HTR-8/SVneo (cell line): ENCODE data around the gene COL6A2.
"Not testable (repeated sequence)": the region's sequence is repeated elsewhere in the genome, so short reads cannot be mapped to it uniquely, and the experiment has no call there.

Experiments
- DNase-seq: peaks from one replicate; pipeline ENCODE4 v3.0.0; 2011; ENCODE audit warnings: low spot score, mixed read lengths; ENCODE audit not compliant: insufficient read length
- FAIRE-seq: peaks from 2 replicates; lab custom pipeline; 2011; peaks lifted over from hg19 to GRCh38; lab: Jason Lieb, UNC

COL6A2 gene

DNA sequence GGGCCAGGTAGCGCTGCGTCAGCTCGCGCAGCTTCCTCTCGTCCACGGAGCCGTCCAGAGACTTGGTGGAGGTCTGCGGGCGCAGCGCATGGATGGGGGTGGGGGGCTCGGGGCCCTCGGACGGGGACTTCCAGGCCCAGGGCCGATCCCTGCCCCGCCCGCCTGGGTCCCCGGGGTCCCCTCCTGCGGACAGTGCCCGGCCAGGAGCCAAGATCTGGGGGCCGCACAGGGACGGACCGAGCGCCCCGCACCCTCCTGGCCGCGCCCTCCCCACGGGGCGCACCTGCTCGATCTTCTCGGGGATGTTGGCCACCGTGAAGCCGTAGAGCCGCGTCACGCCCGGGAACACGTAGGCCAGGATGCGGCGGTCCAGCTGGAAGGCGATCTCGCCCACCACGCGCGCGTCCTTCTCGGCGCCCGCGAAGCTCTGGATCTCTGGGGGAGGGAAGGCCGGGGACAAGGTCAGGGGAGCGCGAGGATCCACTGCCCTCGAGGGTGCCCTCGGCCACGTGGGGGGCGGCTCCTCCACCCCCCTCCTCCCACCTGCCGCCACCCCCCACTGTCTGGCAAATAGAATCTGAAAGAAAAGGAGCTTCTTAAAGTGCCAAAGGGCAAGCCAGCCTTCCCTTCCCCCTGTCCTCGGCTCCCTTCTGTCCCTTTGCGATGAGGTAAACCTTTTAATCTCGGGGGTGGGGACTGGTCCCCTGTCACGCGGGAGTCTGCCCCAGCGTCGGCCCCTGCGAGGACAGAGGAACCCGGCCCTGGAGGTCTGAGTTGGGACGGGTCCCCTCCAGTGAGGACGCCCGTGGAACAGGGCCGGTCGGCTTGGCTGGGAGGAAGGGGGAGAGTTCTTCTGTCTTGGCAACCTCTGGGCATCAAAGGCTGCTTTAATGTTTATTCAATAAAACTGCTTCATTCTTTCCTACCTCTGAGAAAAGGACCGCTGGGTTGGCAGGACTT is 64.0 kb downstream of the COL6A2 start:
- no peak for FAIRE-seq
- no peak for DNase-seq

DNA sequence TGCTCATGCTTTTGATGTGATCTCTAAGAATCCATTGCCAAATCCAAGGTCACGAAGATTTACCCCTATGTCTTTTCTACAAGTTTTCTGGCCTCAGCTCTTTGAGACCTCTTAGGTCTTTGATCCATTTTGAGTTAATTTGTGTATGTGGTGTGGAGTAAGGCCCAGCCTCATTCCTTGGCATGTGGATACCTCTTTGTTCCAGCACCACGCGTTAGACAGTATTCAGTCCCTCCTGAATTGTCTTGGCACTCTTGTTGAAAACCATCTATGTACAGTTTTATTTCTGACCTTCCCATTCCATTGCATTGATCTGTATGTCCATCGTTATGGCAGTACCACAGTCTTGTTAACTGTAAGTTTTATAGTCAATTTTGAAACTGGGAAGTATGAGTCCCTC is 65.5 kb downstream of the COL6A2 start:
- DNase-seq (no peak), FAIRE-seq (no peak)

DNA sequence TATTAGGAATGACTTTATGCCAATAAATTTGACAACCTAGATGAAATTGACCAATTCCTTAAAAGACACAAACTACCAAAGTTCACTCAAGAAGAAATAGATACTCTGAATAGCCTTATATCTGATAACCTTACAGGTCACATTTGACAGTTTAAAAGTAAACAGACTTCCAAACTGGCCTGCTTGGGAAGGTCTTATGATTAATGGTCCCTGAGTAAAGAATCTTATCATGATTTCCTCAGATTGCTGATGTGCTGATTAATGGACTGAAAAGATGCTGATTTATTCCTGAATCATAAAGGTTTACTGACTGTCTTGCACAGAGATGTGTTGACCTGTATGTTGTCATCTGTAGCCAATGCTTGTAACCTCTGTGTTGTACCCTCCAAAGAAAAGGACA is 67.2 kb downstream of the COL6A2 start:
- FAIRE-seq, result no peak
- no peak for DNase-seq

DNA sequence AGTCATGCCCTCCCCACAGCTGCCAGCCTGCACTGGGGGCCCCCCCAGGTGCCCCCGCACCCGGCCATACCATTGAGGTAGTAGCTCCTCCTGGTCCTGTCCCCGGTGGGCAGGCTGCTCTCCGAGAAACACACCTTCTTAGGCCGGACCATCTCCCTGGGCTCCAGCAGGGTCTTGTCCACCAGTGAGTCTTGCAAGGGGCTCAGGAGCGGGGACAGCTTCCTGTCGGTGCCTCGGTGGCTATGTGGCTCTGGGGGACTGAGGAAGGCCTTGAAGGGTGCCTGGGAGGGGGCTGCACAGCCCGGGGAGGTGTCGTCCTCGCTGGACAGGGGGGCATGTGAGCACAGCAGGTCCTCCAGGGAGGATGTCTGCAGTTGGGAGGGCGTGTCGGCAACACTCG is 70.3 kb downstream of the COL6A2 start:
- FAIRE-seq, result no peak
- DNase-seq, result no peak

DNA sequence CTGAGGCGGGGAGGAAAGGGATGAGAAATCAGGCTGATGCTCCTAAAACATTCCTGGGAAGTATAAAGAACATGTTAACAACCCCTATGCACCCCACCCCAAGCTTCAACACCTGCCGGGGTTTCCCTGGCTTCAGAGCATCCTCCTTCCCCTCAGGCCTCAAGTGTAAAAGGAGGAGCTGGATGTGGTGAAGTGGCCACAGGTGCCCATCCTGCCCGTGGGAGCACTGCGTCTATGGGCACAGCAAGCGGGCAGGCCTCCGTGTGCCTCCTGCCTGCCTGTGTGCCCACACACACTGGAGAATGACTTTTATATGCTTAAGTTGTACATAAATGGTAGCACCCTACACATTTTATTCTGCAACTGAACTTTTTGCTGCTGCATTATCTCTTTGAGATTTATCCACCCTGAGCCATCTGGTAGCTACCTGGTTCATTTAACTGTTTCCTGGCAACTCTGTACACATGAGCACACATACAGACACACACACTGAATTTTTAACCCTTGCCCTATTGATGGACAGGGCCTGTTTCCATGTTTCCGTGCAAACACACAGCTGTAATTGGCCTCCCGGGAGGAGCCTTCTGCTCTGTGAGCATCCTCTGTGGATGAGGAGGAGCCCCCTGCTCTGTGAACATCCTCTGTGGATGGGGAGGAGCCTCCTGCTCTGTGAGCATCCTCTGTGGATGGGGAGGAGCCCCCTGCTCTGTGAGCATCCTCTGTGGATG is 70.9 kb downstream of the COL6A2 start:
- no peak for FAIRE-seq
- no peak for DNase-seq

DNA sequence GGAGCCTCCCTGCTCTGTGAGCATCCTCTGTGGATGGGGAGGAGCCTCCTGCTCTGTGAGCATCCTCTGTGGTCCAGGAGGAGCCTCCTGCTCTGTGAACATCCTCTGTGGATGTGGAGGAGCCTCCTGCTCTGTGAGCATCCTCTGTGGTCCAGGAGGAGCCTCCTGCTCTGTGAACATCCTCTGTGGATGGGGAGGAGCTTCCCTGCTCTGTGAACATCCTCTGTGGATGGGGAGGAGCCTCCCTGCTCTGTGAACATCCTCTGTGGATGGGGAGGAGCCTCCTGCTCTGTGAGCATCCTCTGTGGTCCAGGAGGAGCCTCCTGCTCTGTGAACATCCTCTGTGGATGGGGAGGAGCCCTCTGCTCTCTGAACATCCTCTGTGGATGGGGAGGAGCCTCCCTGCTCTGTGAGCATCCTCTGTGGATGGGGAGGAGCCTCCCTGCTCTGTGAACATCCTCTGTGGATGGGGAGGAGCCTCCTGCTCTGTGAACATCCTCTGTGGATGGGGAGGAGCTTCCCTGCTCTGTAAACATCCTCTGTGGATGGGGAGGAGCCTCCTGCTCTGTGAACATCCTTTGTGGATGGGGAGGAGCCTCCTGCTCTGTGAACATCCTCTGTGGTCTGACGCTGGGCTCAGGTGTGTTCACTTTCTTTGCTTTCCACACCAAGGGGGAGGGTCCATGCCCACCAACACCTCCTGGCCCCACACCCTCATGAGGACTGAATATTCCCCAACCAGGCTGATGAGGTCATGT is 72.7 kb downstream of the COL6A2 start:
- not testable (repeated sequence) for FAIRE-seq, DNase-seq

DNA sequence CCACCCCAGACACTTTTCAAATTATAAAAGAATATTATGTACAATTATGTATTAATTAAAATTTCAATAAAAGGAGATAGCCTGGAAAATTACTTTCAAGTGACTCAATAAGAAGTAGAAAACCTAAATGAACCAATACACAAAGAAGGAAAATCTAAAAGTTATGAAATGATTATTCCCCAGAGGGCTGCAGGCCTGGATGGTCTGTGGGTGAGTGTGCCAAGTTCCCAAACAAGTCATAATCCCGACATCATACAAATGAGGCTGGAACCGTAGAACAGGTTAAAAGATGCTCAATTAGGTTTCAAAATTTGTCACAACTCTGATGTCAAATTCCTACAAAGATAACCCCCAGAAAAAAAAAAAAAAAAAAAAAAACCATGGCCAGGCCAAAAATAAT is 73.7 kb downstream of the COL6A2 start:
- FAIRE-seq, result no peak
- no peak for DNase-seq

DNA sequence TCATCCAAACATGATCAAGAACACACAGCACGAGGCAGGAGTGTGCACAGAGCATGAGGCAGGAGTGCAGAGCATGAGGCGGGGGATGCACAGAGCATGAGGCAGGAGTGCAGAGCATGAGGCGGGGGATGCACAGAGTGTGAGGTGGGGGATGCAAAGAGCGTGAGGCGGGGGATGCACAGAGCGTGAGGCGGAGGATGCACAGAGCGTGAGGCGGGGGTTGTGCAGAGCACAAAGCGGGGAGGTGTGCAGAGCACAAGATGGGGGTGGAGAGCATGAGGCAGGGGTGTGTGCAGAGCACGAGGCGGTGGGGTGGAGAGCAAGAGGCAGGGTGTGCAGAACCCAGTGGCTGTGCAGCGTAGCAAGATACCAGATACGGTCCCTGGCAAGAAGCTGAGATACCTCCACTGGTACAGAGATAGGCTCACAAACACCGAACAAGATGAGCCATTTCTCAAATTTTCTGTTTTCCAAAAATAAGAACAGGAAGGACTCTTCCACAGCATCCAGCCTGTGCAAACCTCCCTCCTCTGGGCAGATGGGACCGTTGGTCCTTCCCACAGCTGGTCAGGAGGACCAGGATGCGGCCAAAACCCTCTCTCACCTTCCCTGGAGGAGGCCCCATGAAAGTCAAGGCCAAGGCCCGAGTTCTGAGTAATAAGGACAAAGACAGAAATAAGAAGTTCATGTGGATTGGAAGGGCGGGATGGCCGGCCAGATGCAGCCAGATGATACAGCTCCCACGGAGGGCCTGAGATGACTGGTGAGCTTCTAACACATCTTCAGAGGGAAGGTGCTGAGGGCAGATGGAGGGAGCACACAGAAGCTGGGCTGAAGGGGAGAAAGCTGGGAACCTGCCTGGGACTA is 74.3 kb downstream of the COL6A2 start:
- DNase-seq (no peak), FAIRE-seq (no peak)

DNA sequence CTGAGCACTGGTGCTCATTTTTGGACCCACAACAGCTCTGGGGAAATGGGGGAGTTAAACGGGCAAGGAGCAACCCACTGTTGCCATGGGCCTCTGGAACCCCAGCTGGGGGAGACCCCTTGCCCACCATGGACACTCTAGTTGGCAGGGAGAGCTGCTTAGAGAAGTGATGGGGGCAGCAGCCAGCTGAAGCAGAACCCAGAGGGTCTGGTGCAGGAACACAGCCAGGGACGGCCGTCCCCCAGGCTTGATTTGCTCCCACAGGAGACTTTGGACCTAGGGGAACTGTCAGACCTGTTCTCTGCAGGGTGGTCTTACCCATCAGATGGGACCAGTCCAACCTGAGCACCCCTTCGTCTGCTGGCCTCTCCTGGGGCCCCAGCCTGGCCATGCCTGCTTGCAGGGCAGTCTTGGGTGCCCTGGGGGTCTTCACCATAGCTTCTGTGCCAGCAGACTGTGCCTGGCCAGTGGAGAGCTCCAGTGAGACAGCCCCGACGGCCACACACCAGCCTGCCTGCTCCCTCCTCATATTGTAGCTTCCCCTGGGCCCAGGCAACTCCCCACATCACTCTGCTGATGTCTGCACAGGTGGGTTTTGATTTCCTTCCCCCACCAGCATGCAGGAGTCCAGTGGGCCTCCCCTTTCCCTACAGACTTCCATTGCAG is 75.1 kb downstream of the COL6A2 start:
- FAIRE-seq, result no peak

DNA sequence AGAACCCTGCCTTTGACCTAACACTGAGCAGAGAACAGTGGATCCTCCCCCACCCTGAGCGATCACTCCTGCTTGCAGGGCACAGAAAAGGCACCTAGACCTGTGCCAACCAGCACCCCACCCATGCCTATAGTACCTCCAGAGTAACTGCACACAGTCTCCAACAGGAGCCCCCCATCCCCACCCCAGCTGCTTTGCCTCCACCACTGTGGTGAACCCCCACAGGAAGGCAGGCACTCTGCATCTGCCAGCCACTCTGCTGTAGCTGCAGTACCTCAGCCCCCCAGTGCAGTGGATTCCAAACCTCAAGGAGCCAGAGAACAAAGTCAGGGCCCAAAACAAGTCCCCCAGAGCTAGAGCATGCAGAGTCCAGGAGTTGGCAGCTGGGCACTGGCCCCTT is 75.7 kb downstream of the COL6A2 start:
- DNase-seq (no peak), FAIRE-seq (no peak)

More for the DNA sequence above, 75.1 kb downstream of the COL6A2 start:
- DNase-seq, result no peak

DNA sequence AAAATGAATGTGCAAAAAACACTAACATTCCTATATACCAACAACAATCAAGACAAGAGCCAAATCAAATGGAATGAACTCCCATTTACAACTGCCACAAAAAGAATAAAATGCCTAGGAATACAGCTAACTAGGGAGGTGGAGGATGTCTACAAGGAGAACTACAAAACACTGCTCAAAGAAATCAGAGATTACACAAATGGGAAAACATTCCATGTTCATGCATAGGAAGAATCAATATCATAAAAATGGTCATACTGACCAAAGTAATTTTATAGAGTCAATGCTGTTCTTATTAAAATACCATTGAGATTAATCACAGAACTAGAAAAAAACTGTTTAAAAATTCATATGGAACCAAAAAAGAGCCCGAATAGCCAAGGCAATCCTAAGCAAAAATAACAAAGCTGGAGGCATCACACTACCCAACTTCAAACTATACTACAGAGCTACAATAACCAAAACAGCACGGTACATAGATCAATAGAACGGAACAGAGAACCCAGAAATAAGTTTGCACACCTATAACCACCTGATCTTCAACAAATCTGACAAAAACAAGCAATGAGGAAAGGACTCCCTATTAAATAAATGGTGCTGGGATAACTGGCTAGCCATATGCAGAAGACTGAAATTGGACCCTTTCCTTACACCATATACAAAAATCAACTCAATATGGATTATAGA is 78.7 kb downstream of the COL6A2 start:
- DNase-seq, FAIRE-seq: not testable (repeated sequence)

DNA sequence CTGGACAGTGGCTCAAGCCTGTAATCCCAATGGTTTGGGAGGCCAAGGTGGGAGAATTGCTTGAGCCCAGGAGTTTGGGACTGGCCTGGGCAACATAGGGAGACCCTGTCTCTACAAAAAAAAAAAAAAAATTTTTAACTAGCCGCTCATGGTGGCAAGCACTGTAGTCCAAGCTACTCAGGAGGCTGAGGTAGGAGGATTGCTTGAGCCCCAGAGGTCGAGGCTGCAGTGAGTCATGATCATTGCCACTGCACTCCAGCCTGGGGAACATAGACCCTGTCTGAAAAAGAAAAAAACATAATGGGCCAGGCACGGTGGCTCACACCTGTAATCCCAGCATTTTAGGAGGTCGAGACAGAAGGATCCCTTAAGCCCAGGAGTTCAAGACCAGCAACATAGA is 81.0 kb downstream of the COL6A2 start:
- no peak for FAIRE-seq
- DNase-seq, result no peak
